Measurements from ENCODE around the gene CCDC85C. TPM values are rescaled to one million over a fixed set of nuclear protein-coding genes. Genes with fewer than 3 reads are reported as not detected.

The CCDC85C gene
- total RNA-seq, 1 donor from 2014 or later = 7.0 TPM

- DNase-seq (ENCODE audit: low spot score) = peak; percentile 39
- Mint-ChIP-seq H3K4me1 (ENCODE audit: low read depth) (peaks cover 17% of the 10 kb centered on the region), H3K4me3 (ENCODE audit: unreplicated experiment) (no peak overlapping the region), H3K27ac (ENCODE audit: unreplicated experiment) (no peak overlapping the region), H3K27me3 (ENCODE audit: low read depth) (no peaks in the 10 kb centered on the region), H3K36me3 (ENCODE audit: low read depth) (no peaks in the 10 kb centered on the region), H3K9me3 (ENCODE audit: low read depth) (no peaks in the 10 kb centered on the region)
- no peak for TF ChIP-seq CTCF (IDR thresholded peaks at IDR 0.05)
Observed at GRCh38 chr14:99519347-99519881, 84.6 kb downstream of the CCDC85C start.

GRCh38 chr14:99518441-99519346 lies 85.3 kb downstream of the CCDC85C start:
- H3K27me3 Mint-ChIP-seq (ENCODE audit: low read depth) = no peaks in the 10 kb centered on the region
- peak; percentile 97 for TF ChIP-seq CTCF (IDR thresholded peaks at IDR 0.05)
- DNase-seq (ENCODE audit: low spot score) = peak; percentile 83
- H3K9me3 Mint-ChIP-seq (ENCODE audit: low read depth) = no peaks in the 10 kb centered on the region
- H3K36me3 Mint-ChIP-seq (ENCODE audit: low read depth) = no peaks in the 10 kb centered on the region
- no peak overlapping the region for H3K4me3 Mint-ChIP-seq (ENCODE audit: unreplicated experiment)
- no peak overlapping the region for H3K27ac Mint-ChIP-seq (ENCODE audit: unreplicated experiment)
- H3K4me1 Mint-ChIP-seq (ENCODE audit: low read depth) = peaks cover 13% of the 10 kb centered on the region

GRCh38 chr14:99517643-99518381 lies 86.2 kb downstream of the CCDC85C start:
- no peaks in the 10 kb centered on the region for H3K27me3 Mint-ChIP-seq (ENCODE audit: low read depth)
- peaks cover 7% of the 10 kb centered on the region for H3K4me1 Mint-ChIP-seq (ENCODE audit: low read depth)
- no peak overlapping the region for H3K4me3 Mint-ChIP-seq (ENCODE audit: unreplicated experiment)
- no peak overlapping the region for H3K27ac Mint-ChIP-seq (ENCODE audit: unreplicated experiment)
- H3K36me3 Mint-ChIP-seq (ENCODE audit: low read depth) = no peaks in the 10 kb centered on the region
- DNase-seq (ENCODE audit: low spot score) = peak; percentile 88
- no peaks in the 10 kb centered on the region for H3K9me3 Mint-ChIP-seq (ENCODE audit: low read depth)
- TF ChIP-seq CTCF (IDR thresholded peaks at IDR 0.05) = no peak

- H3K27ac Mint-ChIP-seq (ENCODE audit: unreplicated experiment) = no peak overlapping the region
- peaks cover 4% of the 10 kb centered on the region for H3K4me1 Mint-ChIP-seq (ENCODE audit: low read depth)
- no peaks in the 10 kb centered on the region for H3K27me3 Mint-ChIP-seq (ENCODE audit: low read depth)
- H3K9me3 Mint-ChIP-seq (ENCODE audit: low read depth) = no peaks in the 10 kb centered on the region
- no peak for TF ChIP-seq CTCF (IDR thresholded peaks at IDR 0.05)
- no peaks in the 10 kb centered on the region for H3K36me3 Mint-ChIP-seq (ENCODE audit: low read depth)
- H3K4me3 Mint-ChIP-seq (ENCODE audit: unreplicated experiment) = no peak overlapping the region
- DNase-seq (ENCODE audit: low spot score) = peak; percentile 91
Observed at GRCh38 chr14:99516871-99517642, 87.0 kb downstream of the CCDC85C start.

All from chondrocyte (in vitro differentiated cells).